ACHN (cell line): ENCODE data around the gene HSPBAP1.
"Not testable (repeated sequence)": the region's sequence is repeated elsewhere in the genome, so short reads cannot be mapped to it uniquely, and the experiment has no call there.

ENCODE experiments used
- DNase-seq: peaks from one replicate; pipeline ENCODE4 v3.0.0-alpha.2; 2015
- in situ Hi-C: cut with HindIII; loops from 2 replicates; pipeline ENCODE4 v1.10.0; 2017; ENCODE audit warnings: low sequenced_read_pairs, low pct_ligation_motif_present, low pct_unique_long_range_greater_than_20kb

The HSPBAP1 gene

DNA sequence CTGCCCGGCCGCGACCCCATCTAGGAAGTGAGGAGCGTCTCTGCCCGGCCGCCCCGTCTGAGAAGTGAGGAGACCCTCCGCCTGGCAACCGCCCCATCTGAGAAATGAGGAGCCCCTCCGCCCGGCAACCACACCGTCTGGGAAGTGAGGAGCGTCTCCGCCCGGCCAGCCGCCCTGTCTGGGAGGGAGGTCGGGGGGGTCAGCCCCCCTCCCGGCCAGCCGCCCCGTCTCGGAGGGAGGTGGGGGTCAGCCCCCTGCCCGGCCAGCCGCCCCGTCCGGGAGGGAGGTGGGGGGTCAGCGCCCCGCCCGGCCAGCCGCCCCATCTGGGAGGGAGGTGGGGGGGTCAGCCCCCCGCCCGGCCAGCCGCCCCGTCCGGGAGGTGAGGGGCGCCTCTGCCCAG is 46.3 kb downstream of the HSPBAP1 start:
- DNase-seq, in situ Hi-C loops: not testable (repeated sequence)

GRCh38 chr3:122745369-122746021 is 48.1 kb downstream of the HSPBAP1 start:
- DNase-seq, result peak; percentile 25
- in situ Hi-C loops, result no loop called here

DNA sequence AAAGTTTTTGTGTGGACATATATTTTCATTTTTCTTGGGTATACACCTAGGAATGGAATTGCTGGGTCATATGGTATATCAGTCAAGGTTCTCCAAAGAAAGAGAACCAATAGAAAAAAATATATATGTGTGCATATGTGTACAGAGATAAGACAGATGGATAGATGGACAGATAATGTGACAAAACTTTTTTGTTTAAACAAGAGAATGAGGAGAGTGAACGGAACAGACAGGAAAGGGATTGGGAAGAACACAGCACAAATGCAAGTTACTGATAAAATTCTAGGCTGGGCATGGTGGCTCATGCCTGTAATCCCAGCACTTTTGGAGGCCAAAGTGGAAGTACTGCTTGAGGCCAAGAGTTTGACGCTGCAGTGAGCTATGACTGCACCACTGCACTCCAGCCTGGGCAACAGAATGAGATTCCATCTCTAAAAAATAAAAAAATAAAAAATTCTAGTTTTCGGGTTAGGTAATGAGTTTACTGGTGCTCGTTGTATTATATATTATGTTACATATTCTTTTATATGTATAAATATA is 50.0 kb downstream of the HSPBAP1 start:
- in situ Hi-C loops, result no loop called here

DNA sequence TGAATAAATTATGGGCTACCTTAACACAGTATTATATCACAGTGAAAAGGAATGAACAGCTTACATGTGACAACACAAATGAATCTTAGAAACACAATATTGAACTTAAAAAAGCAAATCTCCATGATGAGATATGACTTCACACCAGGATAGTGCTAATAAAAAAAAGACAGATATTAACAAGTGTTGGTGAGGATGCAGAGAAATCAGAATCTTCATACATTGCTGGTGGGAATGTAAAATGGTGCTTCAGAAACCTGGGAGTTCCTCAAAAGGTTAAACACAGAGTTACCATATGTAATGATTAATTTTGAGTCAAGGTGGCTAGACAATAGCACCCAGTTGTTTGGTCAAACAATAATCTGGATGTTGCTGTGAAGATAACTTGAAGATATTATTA is 51.4 kb downstream of the HSPBAP1 start:
- in situ Hi-C loops, result no loop called here
- DNase-seq, result no peak

More for the DNA sequence above, 50.0 kb downstream of the HSPBAP1 start:
- DNase-seq, result no peak

DNA sequence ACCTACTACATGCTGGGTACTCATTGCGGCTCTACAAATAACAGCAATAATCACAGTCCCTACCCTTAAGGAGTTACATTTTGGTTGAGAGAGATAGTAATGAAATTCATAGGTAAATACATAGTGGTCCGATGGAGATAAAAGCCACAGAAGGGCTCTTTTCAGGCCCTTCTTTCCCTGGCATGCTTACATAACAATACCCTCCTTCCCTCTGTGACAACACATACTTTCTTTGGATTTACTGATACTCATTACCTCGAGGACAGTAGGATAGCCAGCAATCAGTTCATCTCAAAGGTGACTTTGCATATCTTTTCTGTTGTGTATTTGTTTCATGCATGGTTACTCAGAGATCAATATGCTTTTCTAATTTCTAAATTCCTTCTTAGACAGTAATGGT is 54.5 kb downstream of the HSPBAP1 start:
- in situ Hi-C loops, result no loop called here

GRCh38 chr3:122732682-122733525 is 60.7 kb downstream of the HSPBAP1 start:
- DNase-seq, in situ Hi-C loops: not testable (repeated sequence)

More for the DNA sequence above, 54.5 kb downstream of the HSPBAP1 start:
- no peak for DNase-seq

DNA sequence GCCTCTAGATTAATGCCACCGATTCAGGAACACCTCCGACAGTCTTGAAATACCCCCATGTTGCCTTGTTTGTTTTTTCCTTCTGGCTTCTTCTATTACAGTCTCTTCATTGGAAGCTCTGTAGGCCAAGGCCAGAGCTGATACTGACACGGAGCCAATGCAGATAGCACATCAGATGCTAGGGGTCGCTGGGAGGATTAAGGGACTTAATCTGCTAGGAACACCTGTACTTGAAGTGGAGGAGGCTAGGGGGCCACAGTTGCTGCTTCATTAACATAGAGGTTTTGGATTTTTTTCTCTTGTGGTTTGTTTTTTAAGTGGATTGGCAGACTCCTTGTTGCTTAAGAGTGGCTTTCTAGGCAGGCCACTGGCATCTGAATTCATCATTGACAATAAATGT is 63.4 kb downstream of the HSPBAP1 start:
- in situ Hi-C loops, result no loop called here

DNA sequence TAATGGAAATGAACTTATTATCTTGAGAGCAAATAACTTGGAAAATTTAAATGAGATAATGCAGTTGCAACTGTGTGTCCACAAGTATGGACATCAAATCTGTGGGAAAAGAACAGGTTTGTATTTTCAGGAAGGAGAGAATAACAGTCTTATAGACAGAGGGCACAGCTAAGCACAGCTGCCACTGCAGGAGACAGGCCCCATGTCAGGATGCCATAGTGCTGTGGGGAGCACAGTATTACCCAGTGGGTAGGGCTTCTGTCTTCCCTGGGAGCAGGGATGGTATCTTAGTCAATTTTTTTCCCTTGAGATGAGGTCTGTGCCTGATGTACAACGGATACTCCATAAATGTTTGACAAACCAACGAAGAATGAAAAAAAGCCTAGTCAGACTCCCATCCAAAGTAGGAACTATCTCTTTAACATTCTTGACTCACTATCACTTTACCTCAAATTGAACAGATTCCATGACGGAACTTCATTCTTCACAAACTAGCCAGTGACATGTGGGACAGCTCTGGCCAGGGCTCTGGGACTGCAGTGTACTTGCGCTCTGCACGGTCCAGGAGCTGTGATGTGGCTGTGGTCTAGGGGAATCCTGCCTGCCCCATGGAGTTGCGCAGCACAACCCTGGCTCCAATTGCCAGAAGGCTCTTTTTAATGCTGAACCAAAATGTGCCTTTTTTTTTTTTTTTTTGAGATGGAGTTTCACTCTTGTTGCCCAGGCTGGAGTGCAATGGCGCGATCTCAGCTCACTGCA is 64.7 kb downstream of the HSPBAP1 start:
- in situ Hi-C loops, result no loop called here
- no peak for DNase-seq

More for the DNA sequence above, 63.4 kb downstream of the HSPBAP1 start:
- no peak for DNase-seq

DNA sequence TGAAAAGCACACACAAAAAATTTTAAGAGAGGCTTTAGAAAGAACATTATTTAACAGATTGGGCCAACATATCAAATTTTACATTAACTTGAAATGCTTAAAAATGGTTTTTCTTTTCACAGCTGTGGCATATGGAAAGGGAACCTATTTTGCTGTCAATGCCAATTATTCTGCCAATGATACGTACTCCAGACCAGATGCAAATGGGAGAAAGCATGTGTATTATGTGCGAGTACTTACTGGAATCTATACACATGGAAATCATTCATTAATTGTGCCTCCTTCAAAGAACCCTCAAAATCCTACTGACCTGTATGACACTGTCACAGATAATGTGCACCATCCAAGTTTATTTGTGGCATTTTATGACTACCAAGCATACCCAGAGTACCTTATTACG is 65.4 kb downstream of the HSPBAP1 start:
- in situ Hi-C loops, result no loop called here
- no peak for DNase-seq

- DNase-seq, result no peak
- in situ Hi-C loops, result no loop called here
Observed at GRCh38 chr3:122727766-122728165, 65.9 kb downstream of the HSPBAP1 start.

- DNase-seq, result no peak
- in situ Hi-C loops, result no loop called here
Observed at GRCh38 chr3:122727294-122727693, 66.3 kb downstream of the HSPBAP1 start.

- in situ Hi-C loops, result no loop called here
- DNase-seq, result no peak
Observed at GRCh38 chr3:122725106-122725505, 68.5 kb downstream of the HSPBAP1 start.

DNA sequence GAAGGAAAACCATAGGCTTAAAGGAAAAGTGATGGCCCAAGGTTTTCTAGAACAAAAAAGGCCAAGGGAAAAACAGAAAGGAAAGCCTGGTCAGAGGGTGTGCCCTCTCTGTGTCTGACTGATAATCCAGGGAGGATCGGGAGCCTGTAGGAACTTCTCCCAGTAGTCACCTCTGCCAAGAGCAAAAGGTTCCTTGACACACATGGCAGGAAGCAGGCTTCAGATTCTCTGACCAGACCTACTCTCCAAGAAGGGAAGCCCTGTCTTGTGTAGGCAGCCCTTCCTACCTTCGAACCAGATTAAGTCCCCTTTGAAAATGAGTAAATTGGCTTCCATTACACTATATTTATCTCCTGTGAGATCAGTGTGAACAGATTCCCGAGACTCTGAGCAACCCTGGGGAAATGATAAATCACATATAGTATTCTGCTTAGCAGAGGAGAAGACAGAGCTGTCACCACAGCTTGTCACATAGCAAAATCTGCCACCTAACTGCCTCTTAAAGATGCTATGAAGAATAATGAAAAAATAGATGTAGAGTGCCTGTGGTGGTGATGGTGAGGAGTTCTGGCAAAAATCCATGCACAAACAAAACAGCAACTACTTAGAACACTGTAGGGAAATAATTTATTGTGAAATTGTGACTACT is 74.2 kb downstream of the HSPBAP1 start:
- in situ Hi-C loops, result no loop called here
- no peak for DNase-seq

- in situ Hi-C loops, result no loop called here
- DNase-seq, result no peak
Observed at GRCh38 chr3:122716667-122717066, 77.0 kb downstream of the HSPBAP1 start.

DNA sequence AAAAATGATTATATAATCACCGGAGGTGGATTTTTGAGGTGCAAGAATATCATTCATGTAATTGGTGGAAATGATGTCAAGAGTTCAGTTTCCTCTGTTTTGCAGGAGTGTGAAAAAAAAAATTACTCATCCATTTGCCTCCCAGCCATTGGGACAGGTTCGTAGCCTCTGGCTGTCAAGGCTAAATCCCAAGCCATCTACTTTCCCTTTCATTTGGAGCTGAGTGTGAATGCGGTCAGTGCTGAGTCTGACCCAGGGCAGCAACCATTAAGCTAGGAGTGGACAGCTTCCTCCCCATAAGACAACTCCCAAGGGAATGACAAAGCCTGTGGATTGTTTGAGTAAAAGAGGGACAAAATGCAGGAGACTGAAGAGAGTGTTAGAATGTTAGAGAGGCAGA is 79.4 kb downstream of the HSPBAP1 start:
- DNase-seq, result no peak
- in situ Hi-C loops, result no loop called here

DNA sequence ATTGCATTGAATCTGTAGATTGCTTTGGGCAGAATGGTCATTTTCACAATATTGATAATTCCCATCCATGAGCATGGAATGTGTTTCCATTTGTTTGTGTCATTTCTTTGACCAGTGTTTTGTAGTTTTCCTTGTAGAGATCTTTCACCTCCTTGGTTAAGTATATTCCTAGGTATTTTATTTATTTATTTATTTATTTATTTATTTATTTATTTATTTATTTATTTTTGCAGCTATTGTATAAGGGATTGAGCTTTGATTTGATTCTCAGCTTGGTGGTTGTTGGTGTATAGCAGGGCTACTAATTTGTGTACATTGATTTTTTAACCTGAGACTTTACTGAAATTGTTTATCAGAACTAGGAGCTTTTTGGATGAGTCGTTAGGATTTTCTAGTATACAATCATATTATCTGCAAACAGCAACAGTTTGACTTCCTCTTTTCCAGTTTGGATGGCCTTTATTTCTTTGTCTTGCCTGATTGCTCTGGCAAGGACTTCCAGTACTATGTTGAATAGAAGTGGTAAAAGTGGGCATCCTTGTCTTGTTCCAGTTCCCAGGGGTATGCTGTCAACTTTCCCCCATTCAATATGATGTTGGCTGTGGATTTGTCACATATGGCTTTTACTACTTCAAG is 82.9 kb downstream of the HSPBAP1 start:
- DNase-seq, in situ Hi-C loops: not testable (repeated sequence)

DNA sequence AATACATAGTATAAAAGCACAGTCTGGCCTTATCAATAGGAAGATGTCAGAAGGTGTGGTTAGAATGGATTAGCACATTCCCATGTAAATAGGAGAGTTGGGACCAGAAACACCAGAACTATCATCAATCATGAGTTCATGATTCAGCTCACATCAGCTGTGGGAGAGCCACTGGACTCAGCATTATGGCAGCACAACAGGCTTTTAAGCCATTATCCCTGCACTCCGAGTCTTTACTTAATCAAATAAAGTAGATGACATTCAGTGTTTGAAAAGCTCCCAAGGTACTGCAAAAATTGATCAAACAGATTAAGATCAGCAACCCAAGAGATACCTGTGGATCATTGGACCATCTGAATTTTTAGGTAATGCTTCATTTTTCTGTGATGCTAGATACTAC is 88.3 kb downstream of the HSPBAP1 start:
- in situ Hi-C loops, result no loop called here
- no peak for DNase-seq

GRCh38 chr3:122700193-122700592 is 93.4 kb downstream of the HSPBAP1 start:
- in situ Hi-C loops, result no loop called here
- no peak for DNase-seq
